Measurements from ENCODE around the gene NOS3.
A peak's percentile ranks its signal among the peaks of the same experiment; 100 is the strongest.
"Not testable (repeated sequence)": the region's sequence is repeated elsewhere in the genome, so short reads cannot be mapped to it uniquely, and the experiment has no call there.

NOS3 gene

GRCh38 chr7:151020231-151020630 is 29.4 kb downstream of the NOS3 start:
- no peak for TF ChIP-seq CTCF (IDR thresholded peaks at IDR 0.05; ENCODE audit: insufficient read depth, low read length, missing control alignments)
- POLR2A ChIA-PET = interaction anchor here (0.6 to 0.9 kb wide), 2 partner anchors 60 to 89 kb away, joined by 3 read pairs; partner anchors contain the start of gene FASTK
- no peak overlapping the region for H3K4me3 ChIP-seq (ENCODE audit: low read depth, low read length)
- no peak for DNase-seq (ENCODE audit: low read depth, low spot score)
- CTCF ChIA-PET = interaction anchor here (0.8 to 9.0 kb wide), 7 partner anchors 8 to 91 kb away, joined by 3 to 125 read pairs (median 34); partner anchors contain the start of gene ABCB8

- DNase-seq (ENCODE audit: low read depth, low spot score) = no peak
- no peak overlapping the region for H3K4me3 ChIP-seq (ENCODE audit: low read depth, low read length)
- TF ChIP-seq CTCF (IDR thresholded peaks at IDR 0.05; ENCODE audit: insufficient read depth, low read length, missing control alignments) = no peak
- POLR2A ChIA-PET = interaction anchor here (1.1 kb wide), 1 partner anchor 13 kb away, joined by 3 read pairs; no protein-coding TSS in a partner anchor
- CTCF ChIA-PET = interaction anchor here (1.0 to 9.0 kb wide), 3 partner anchors 11 to 88 kb away, joined by 3 to 125 read pairs (median 65); no protein-coding TSS in a partner anchor
Measured at GRCh38 chr7:151023232-151023631, 32.4 kb downstream of the NOS3 start.

GRCh38 chr7:151024435-151025056 is 33.7 kb downstream of the NOS3 start, which contains the start of gene ATG9B:
Gene ATG9B, minus strand, starts transcription at chr7:151024494. Its CDS starts 71 bp downstream, at chr7:151024423.
- H3K4me3 ChIP-seq (ENCODE audit: low read depth, low read length) = no peak within 1 kb of the TSS
- CTCF ChIA-PET = interaction anchor here (7.1 to 9.0 kb wide), 2 partner anchors 13 to 87 kb away, joined by 65 to 125 read pairs; no protein-coding TSS in a partner anchor
- POLR2A ChIA-PET = no interaction called here
- no peak for TF ChIP-seq CTCF (IDR thresholded peaks at IDR 0.05; ENCODE audit: insufficient read depth, low read length, missing control alignments)
- DNase-seq (ENCODE audit: low read depth, low spot score) = no peak

GRCh38 chr7:151025924-151026671 is 35.3 kb downstream of the NOS3 start:
- POLR2A ChIA-PET = no interaction called here
- CTCF ChIA-PET = interaction anchor here (5.5 to 7.1 kb wide), 3 partner anchors 8 to 84 kb away, joined by 60 to 77 read pairs (median 65); no protein-coding TSS in a partner anchor
- no peak for TF ChIP-seq CTCF (IDR thresholded peaks at IDR 0.05; ENCODE audit: insufficient read depth, low read length, missing control alignments)
- no peak for DNase-seq (ENCODE audit: low read depth, low spot score)
- H3K4me3 ChIP-seq (ENCODE audit: low read depth, low read length) = no peak overlapping the region

GRCh38 chr7:151026771-151027727 is 36.2 kb downstream of the NOS3 start:
- ChIA-PET CTCF (interaction anchor here (5.5 to 7.1 kb wide), 3 partner anchors 9 to 83 kb away, joined by 60 to 77 read pairs (median 65); no protein-coding TSS in a partner anchor), POLR2A (interaction anchor here (1.4 to 1.5 kb wide), 2 partner anchors 31 to 86 kb away, joined by 5 to 9 read pairs; partner anchors contain the start of gene CDK5)
- not testable (repeated sequence) for H3K4me3 ChIP-seq (ENCODE audit: low read depth, low read length); DNase-seq (ENCODE audit: low read depth, low spot score)

GRCh38 chr7:151027728-151028130 is 36.9 kb downstream of the NOS3 start:
- not testable (repeated sequence) for DNase-seq (ENCODE audit: low read depth, low spot score)
- peak overlapping the region; percentile 83 for H3K4me3 ChIP-seq (ENCODE audit: low read depth, low read length)
- POLR2A ChIA-PET = interaction anchor here (0.7 to 1.9 kb wide), 9 partner anchors 9 to 86 kb away, joined by 3 to 13 read pairs (median 5); partner anchors contain the start of genes CDK5 and FASTK
- CTCF ChIA-PET = interaction anchor here (0.6 to 5.6 kb wide), 9 partner anchors 10 to 86 kb away, joined by 3 to 77 read pairs (median 4); partner anchors contain the start of genes CDK5 and NOS3
